Body of pancreas (tissue), 4 donors: ENCODE measurements around the gene ENTPD8. TPM values are rescaled to one million over a fixed set of nuclear protein-coding genes. Genes with fewer than 3 reads are reported as not detected.
"Not testable (repeated sequence)": the region's sequence is repeated elsewhere in the genome, so short reads cannot be mapped to it uniquely, and the experiment has no call there.

ENCODE experiments used
- ATAC-seq: fragments of 150-250 bp; one replicate; pipeline ENCODE4 v1.9.1; 2016
- DNase-seq, 4 donors: peaks; one replicate each; pipeline ENCODE4 v3.0.0-alpha.2; 2019
- H3K27ac ChIP-seq, 4 donors: fragments of 200-600 bp; sonication (generic); 1 replicate in 3 of 4; 2 replicates in 1 of 4; pipeline versions ENCODE4 v1.5.1 to v1.6.1; 2016 to 2019; ENCODE audit warnings: mild to moderate bottlenecking in 1 of 4, mixed read lengths in 1 of 4, moderate library complexity in 1 of 4
- H3K27me3 ChIP-seq, 2 donors: fragments of 200-600 bp; sonication (generic); one replicate each; pipeline ENCODE4 v1.6.0; 2016; ENCODE audit warnings: mild to moderate bottlenecking in 1 of 2
- H3K36me3 ChIP-seq, 2 donors: fragments of 200-600 bp; sonication (generic); replicated peaks in 1 of 2; 2 replicates each; pipeline ENCODE4 v1.5.1; 2016; ENCODE audit warnings: low read depth in 2 of 2; ENCODE audit not compliant: insufficient read depth in 1 of 2
- H3K4me1 ChIP-seq: fragments of 200-600 bp; sonication (generic); one replicate; pipeline ENCODE4 v1.6.0; 2016
- H3K4me3 ChIP-seq, 2 donors: fragments of 200-600 bp; sonication (generic); 1 replicate in 1 of 2; 2 replicates in 1 of 2; pipeline ENCODE4 v1.5.1; 2016 to 2019
- H3K9me3 ChIP-seq, 3 donors: fragments of 200-600 bp; sonication (generic); 1 replicate in 2 of 3; 2 replicates in 1 of 3; pipeline ENCODE4 v1.5.1; 2016
- CTCF ChIP-seq, 7 experiments: fragments of 450-650 bp in 4 of 7; fragments of 200-600 bp in 3 of 7; sonication (generic) in 3 of 7; IDR thresholded peaks; one replicate each; pipeline ENCODE4 v1.5.1; 2016 to 2019; ENCODE audit warnings: antibody characterized with exemption in 7 of 7
- POLR2A ChIP-seq, 3 donors: fragments of 450-650 bp; IDR thresholded peaks; one replicate each; pipeline ENCODE4 v1.6.1; 2016; ENCODE audit warnings: antibody characterized with exemption in 3 of 3, mild to moderate bottlenecking in 2 of 3
- WGBS, 2 donors: methylation state at CpG; one replicate each; pipeline ENCODE4 v1.1.5; 2017; 5-methylcytosine and 5-hydroxymethylcytosine counted together
- intact Hi-C: fragments of 100-400 bp; cut with DNase I; formaldehyde crosslinking; loops from one replicate; pipeline ENCODE4 v1.15.1; 2023
- total RNA-seq, 2 donors: library from RNA; depleted of rRNA; stranded (reverse); fragments of >200 nt; gene quantifications; one replicate each; pipeline ENCODE4 v1.1.0, GENCODE V29; 2016

The ENTPD8 gene
- total RNA-seq, 2 donors from 2014 or later, result 2.0 to 2.3 TPM

GRCh38 chr9:137410891-137411249 lies 30.3 kb downstream of the ENTPD8 start:
- 82% methylated on average over 15 of the region's 15 CpGs; no CpG with 5 or more reads in 1 of the 2 donors for WGBS, 2 donors
- H3K27ac ChIP-seq, result peak overlapping the region; percentile 47 to 93 (median 78)

GRCh38 chr9:137410236-137410890 lies 30.8 kb downstream of the ENTPD8 start:
- not testable (repeated sequence) for H3K4me3 ChIP-seq, H3K27me3 ChIP-seq, H3K36me3 ChIP-seq, H3K9me3 ChIP-seq
- intact Hi-C loops, result loop anchor here (10.0 kb wide), 1 partner anchor 96 kb away; no protein-coding TSS in a partner anchor
- WGBS, 2 donors, result 53 to 57% methylated on average over 12 to 18 of the region's 18 CpGs
- DNase-seq (peak in 3 of 4 donors; percentile 39 to 50 (median 45)), ATAC-seq (peak; percentile 22)
- peak overlapping the region; percentile 47 to 93 (median 78) for H3K27ac ChIP-seq
- peaks cover 32% of the 10 kb centered on the region for H3K4me1 ChIP-seq

More at GRCh38 chr9:137410891-137411249, 30.3 kb downstream of the ENTPD8 start:
- DNase-seq (no peak), ATAC-seq (no peak)
- Histone ChIP-seq H3K4me3 (no peak overlapping the region), H3K4me1 (peaks cover 32% of the 10 kb centered on the region), H3K27me3 (no peaks in the 10 kb centered on the region), H3K9me3 (no peaks in the 10 kb centered on the region), H3K36me3 (no peaks in the 10 kb centered on the region)
- intact Hi-C loops, result loop anchor here (10.0 kb wide), 1 partner anchor 96 kb away; no protein-coding TSS in a partner anchor
- TF ChIP-seq CTCF (IDR thresholded peaks at IDR 0.05) (no peak), POLR2A (IDR thresholded peaks at IDR 0.05) (peak in 1 of 3 donors; percentile 23)

- intact Hi-C loops, result loop anchor here (5.0 kb wide), 1 partner anchor 127 kb away; no protein-coding TSS in a partner anchor
- ATAC-seq (no peak), DNase-seq (no peak)
- H3K27me3 ChIP-seq, result no peaks in the 10 kb centered on the region
- H3K27ac ChIP-seq, result peak overlapping the region in 3 of 4 donors; percentile 66 to 93 (median 91)
- no peak for TF ChIP-seq CTCF (IDR thresholded peaks at IDR 0.05)
- no peak for TF ChIP-seq POLR2A (IDR thresholded peaks at IDR 0.05)
- no peaks in the 10 kb centered on the region for H3K9me3 ChIP-seq
- H3K4me1 ChIP-seq, result peaks cover 32% of the 10 kb centered on the region
- no peak overlapping the region for H3K4me3 ChIP-seq
- whole genome bisulfite sequencing, 2 donors, result 91 to 92% methylated on average over 8 to 11 of the region's 11 CpGs
- no peaks in the 10 kb centered on the region for H3K36me3 ChIP-seq
Observed at GRCh38 chr9:137409515-137409914, 31.6 kb downstream of the ENTPD8 start.

- Histone ChIP-seq H3K36me3 (no peaks in the 10 kb centered on the region), H3K27me3 (no peaks in the 10 kb centered on the region), H3K4me1 (peaks cover 32% of the 10 kb centered on the region), H3K4me3 (no peak overlapping the region), H3K27ac (no peak overlapping the region), H3K9me3 (no peaks in the 10 kb centered on the region)
- ATAC-seq, result no peak
- intact Hi-C loops, result loop anchor here (5.0 kb wide), 1 partner anchor 127 kb away; no protein-coding TSS in a partner anchor
- TF ChIP-seq CTCF (IDR thresholded peaks at IDR 0.05) (no peak), POLR2A (IDR thresholded peaks at IDR 0.05) (no peak)
- no peak for DNase-seq
- 94 to 95% methylated on average over 10 to 24 of the region's 24 CpGs for WGBS, 2 donors
Observed at GRCh38 chr9:137408651-137409405, 32.3 kb downstream of the ENTPD8 start.

GRCh38 chr9:137407590-137408300 lies 33.4 kb downstream of the ENTPD8 start:
- ATAC-seq, result no peak
- Histone ChIP-seq H3K9me3 (no peaks in the 10 kb centered on the region), H3K4me3 (no peak overlapping the region), H3K27ac (peak overlapping the region in 3 of 4 donors; percentile 46 to 63 (median 56)), H3K27me3 (no peaks in the 10 kb centered on the region), H3K4me1 (peaks cover 32% of the 10 kb centered on the region), H3K36me3 (no peaks in the 10 kb centered on the region)
- WGBS, 2 donors, result 53 to 73% methylated on average over 16 to 31 of the region's 31 CpGs
- no peak for TF ChIP-seq CTCF (IDR thresholded peaks at IDR 0.05)
- TF ChIP-seq POLR2A (IDR thresholded peaks at IDR 0.05), result no peak
- peak in 1 of 4 donors; percentile 32 for DNase-seq
- intact Hi-C loops, result loop anchor here (5.0 kb wide), 1 partner anchor 125 kb away; no protein-coding TSS in a partner anchor
